ENCODE results near the gene CRTC1.

DNA sequence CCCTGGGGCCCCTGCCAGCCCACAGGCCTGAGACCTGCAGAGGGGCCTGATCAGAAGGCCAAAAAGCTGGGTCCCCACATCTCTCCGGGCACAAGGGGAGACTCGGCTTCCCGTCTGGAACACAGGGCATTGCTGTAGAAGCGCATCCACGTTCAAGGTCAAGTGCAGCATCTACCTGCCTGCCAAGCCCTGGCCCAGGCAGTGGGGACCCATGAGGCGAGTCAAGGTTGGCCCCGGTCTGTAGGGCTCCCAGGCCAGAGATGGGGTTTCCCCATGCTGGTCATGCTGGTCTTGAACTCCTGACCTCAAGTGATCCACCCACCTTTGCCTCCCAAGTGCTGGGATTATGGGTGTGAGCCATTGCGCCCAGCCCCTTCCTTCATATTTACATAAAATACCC, 121.2 kb downstream of the CRTC1 start:
- TF ChIP-seq EZH2 (IDR thresholded peaks at IDR 0.05; ENCODE audit: insufficient read depth, poor library complexity, severe bottlenecking) (no peak), EZH2phosphoT487 (IDR thresholded peaks at IDR 0.05; ENCODE audit: insufficient read depth, low read depth) (no peak)
